Neuron (in vitro differentiated cells): ENCODE results near the gene CELA3B.
"Not testable (repeated sequence)": the region's sequence is repeated elsewhere in the genome, so short reads cannot be mapped to it uniquely, and the experiment has no call there.

ENCODE experiments used
- H2AFZ ChIP-seq: one replicate; pipeline ENCODE4 v1.6.1; 2013; ENCODE audit warnings: low read depth, mild to moderate bottlenecking, inconsistent platforms, low read length, moderate library complexity
- H3K27me3 ChIP-seq: one replicate; pipeline ENCODE4 v1.6.1; 2013; ENCODE audit warnings: low read length; ENCODE audit not compliant: insufficient read depth
- H3K36me3 ChIP-seq: one replicate; pipeline ENCODE4 v1.6.1; 2013; ENCODE audit warnings: low read length; ENCODE audit not compliant: insufficient read depth
- H3K4me1 ChIP-seq: one replicate; pipeline ENCODE4 v1.6.1; 2013; ENCODE audit warnings: low read length; ENCODE audit not compliant: insufficient read depth
- H3K4me3 ChIP-seq: 2 replicates; pipeline ENCODE4 v1.5.1; 2013; ENCODE audit warnings: mild to moderate bottlenecking, low read length, moderate library complexity
- H3K9me3 ChIP-seq: one replicate; pipeline ENCODE4 v1.6.1; 2013; ENCODE audit warnings: low read length

CELA3B gene

DNA sequence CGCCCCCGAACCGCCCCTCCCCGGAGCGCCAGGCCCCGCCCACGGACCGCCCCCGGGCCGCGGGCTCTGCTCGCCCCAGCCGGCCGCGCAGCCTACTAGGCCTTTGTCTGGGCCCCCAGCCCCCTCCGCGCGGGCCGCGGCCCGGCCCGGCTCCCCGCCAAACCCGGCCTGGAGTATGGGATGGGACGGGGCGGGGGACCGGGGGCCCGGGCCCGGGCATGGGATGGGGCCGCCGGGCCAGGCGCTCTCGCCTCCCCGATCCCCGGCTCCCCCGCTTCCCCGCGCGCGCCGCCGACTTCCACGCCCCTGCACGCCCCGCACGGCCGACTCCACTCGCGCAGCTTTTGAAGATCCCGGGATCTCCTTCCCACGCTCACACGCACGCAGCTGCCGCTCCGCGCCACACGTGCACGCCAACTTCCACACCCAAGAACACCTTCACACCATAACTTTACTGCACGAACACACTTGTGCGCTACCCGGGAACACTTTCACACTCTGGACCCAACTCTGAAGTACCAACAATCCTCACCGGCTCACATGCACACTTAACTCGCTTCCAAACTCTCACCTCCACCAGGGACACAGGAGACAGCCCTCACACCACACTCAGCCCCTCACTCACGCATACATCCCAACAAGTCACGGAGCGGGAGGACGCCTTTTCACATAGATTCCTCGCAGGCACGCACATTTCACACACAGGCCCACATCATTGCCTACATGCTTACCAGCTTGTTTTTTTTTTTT lies 39.3 kb upstream of the CELA3B start:
- Histone ChIP-seq H3K9me3 (no peaks in the 10 kb centered on the region), H3K4me1 (peaks cover 30% of the 10 kb centered on the region), H3K4me3 (peak overlapping the region; percentile 46), H2AFZ (peak overlapping the region; percentile 53), H3K36me3 (no peaks in the 10 kb centered on the region), H3K27me3 (no peaks in the 10 kb centered on the region)

DNA sequence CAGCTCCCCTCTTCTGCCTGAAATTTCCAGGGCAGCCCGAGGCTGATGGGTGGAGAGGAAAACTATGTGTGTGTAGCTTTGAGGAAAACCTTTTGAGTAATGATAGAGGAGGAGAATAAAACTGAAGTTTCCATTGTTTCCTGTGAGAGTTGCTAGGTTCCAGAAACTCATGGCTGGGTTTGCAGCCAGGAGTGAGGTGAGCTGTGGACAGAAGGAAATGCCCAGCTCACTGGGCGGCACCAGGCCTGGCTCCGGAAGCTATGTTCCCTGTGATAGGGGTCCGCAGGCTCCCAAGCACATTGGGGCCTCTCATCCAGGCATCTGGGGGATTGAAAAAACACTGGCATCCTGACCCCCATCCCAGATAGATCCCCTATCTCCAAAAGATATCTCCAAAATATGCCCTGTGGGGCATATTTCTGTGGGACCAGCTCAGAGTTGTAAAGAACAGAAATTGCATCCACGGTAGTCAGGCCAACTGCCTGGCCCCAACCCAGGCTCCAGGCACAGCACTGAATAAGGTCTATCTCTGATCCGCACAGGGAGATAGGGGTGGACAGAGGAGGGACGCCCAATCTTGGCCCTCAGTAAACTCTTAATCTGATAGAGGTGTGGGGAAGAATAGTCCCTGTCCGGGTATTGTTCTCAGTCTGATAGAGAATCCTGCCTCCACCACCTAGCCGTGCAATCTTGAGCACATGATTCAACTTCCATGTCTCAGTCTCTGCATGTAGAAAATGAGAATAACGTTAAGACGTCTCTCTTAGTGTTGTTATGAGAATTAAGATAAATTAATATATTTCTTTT lies 37.9 kb upstream of the CELA3B start:
- Histone ChIP-seq H3K9me3 (no peaks in the 10 kb centered on the region), H3K4me1 (peaks cover 28% of the 10 kb centered on the region), H3K4me3 (no peak overlapping the region), H3K36me3 (no peaks in the 10 kb centered on the region), H3K27me3 (no peaks in the 10 kb centered on the region), H2AFZ (no peak overlapping the region)

DNA sequence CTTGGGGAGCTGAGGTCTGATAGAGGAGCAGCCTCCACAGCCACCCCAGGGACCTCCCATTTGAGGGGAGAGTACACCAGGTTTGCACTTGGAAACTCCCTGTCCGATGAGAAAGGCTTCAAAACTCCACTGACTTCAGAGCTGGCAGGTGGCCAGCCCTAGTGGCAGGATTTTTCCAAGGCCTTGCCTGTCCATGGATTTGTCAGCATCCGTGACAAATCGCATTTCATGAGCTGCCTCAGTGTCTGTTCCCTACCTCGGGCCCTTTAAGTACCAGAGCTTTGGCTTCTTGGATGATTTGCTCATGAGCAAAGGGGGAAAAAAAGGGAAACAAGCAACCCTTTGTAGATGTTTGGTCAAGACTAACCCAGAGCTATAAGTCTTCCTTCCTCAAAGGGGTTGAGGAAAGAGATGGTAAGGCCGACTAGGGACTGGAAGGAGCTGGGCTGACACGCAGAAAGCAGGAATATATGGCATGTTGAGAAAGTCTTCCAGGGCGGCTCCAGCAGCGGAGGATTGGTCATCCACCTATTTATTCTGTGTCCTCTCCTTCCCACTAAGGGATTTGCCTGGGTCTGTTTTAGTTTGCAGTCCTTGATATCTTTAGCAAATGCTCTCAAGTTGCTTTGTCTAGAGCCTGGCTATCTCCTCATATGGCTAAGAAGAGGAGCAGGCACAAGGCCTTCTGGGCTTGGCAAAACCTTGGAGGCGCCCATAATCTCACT lies 37.0 kb upstream of the CELA3B start:
- Histone ChIP-seq H3K9me3 (no peaks in the 10 kb centered on the region), H3K27me3 (no peaks in the 10 kb centered on the region), H2AFZ (no peak overlapping the region), H3K36me3 (no peaks in the 10 kb centered on the region), H3K4me1 (peaks cover 36% of the 10 kb centered on the region), H3K4me3 (no peak overlapping the region)

DNA sequence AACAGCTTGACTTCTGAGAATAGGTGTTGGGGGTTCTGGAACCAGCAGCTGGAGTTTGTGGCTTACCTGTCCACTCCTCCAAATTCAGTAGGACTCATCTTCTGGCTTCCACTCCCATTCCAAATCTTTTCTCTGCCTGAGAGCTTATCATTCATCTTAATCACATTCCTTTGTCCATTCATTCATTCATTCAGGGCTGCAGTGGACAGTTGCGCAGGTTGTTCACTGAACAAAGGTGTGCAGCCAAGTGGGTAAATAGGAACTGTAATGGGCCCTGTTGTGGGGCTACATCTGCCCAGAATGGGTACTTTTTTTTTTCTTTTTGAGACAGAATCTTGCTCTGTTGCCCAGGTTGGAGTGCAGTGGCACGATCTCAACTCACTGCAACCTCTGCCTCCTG lies 36.3 kb upstream of the CELA3B start:
- no peak overlapping the region for H2AFZ ChIP-seq
- no peaks in the 10 kb centered on the region for H3K27me3 ChIP-seq
- no peaks in the 10 kb centered on the region for H3K9me3 ChIP-seq
- H3K4me1 ChIP-seq, result peaks cover 32% of the 10 kb centered on the region
- no peak overlapping the region for H3K4me3 ChIP-seq
- no peaks in the 10 kb centered on the region for H3K36me3 ChIP-seq

DNA sequence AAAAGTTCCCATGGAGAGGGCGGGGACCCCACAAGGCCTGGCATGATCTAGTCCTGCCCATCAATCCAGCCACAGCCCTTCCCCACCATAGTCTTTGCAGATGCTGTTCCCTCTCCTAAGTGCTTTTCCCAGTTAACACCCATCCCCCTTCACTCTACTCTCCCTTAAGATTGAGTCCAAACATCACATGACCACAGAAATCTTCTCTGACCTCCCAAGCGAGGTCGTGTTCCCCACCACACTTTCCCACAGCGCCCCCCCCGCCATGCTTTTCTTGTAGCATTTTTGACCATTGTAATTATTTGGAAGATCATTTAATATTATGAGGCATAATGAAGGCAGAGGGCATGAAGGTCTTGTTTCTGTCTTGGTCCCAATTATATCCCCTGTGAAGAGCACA lies 35.5 kb upstream of the CELA3B start:
- Histone ChIP-seq H3K36me3 (no peaks in the 10 kb centered on the region), H3K4me1 (peaks cover 25% of the 10 kb centered on the region), H3K27me3 (no peaks in the 10 kb centered on the region)

DNA sequence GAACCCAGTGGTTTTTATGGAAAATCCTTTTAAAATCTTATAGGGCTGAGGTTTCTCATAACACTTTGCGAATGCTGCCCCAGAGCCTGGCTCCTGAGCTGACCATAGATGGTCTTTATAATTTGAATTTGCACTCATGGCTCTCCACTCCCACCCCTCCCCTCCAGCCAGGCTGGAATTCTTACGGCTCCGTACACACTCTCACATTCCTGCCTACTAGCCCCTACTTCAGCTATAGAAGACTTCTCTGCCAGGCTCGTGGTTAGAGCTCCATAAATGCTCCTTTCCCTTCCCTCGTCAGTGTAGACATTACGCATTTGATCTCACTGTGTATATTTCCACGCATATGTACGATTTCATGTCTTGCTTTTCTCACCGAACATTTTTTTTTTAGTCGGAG lies 34.4 kb upstream of the CELA3B start:
- H3K27me3 ChIP-seq, result no peaks in the 10 kb centered on the region
- no peaks in the 10 kb centered on the region for H3K36me3 ChIP-seq
- H3K4me1 ChIP-seq, result peaks cover 25% of the 10 kb centered on the region
- H3K9me3 ChIP-seq, result no peaks in the 10 kb centered on the region
- H3K4me3 ChIP-seq, result no peak overlapping the region
- H2AFZ ChIP-seq, result no peak overlapping the region

More for the DNA sequence above, 35.5 kb upstream of the CELA3B start:
- no peak overlapping the region for H2AFZ ChIP-seq
- no peak overlapping the region for H3K4me3 ChIP-seq
- no peaks in the 10 kb centered on the region for H3K9me3 ChIP-seq

DNA sequence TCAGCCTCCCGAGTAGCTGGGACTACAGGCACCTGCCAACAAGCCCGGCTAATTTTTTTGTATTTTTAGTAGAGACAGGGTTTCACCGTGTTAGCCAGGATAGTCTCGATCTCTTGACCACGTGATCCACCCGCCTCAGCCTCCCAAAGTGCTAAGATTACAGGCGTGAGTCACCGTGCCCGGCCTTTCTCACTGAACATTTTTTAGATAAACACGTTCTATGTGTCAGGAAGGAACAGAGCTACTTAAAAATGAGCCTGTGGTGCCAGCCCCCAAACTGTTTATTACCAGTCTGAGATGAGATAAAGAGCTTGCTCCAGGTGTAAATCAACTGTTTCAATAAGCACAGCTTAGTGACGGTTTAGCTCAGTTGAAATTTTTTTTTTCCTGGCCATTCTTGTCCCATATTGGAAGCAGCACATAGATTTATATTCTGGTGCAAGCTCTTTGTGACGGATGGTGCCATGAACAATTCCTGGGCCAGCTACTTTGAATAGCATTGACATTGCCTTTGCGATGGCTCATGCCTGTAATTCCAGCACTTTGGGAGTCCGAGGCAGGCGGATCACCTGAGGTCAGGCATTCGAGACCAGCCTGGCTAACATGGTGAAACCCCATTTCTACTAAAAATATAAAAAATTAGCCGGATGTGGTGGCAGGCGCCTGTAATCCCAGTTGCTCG lies 33.7 kb upstream of the CELA3B start:
- not testable (repeated sequence) for H2AFZ ChIP-seq, H3K36me3 ChIP-seq, H3K27me3 ChIP-seq, H3K9me3 ChIP-seq, H3K4me3 ChIP-seq
- peaks cover 20% of the 10 kb centered on the region for H3K4me1 ChIP-seq

DNA sequence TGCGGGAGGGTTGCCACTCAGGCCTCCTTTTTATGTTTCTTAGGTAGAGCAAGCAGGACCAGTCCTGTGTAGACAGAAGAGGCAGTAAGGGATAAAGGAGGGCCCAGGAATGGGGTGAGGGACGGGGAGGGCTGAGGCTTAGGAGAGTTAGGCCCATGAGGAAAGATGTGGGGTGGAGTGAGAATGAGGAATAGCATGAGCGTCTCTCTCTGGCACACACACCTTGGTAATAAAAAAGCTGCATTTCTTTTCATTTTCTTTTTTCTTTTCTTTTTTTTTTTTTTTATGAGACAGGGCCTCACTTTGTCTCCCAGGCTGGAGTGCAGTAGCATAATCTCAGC lies 32.1 kb upstream of the CELA3B start:
- Histone ChIP-seq H3K9me3 (peaks cover 2% of the 10 kb centered on the region), H3K27me3 (no peaks in the 10 kb centered on the region), H3K4me1 (peaks cover 14% of the 10 kb centered on the region), H2AFZ (no peak overlapping the region), H3K4me3 (no peak overlapping the region), H3K36me3 (no peaks in the 10 kb centered on the region)

DNA sequence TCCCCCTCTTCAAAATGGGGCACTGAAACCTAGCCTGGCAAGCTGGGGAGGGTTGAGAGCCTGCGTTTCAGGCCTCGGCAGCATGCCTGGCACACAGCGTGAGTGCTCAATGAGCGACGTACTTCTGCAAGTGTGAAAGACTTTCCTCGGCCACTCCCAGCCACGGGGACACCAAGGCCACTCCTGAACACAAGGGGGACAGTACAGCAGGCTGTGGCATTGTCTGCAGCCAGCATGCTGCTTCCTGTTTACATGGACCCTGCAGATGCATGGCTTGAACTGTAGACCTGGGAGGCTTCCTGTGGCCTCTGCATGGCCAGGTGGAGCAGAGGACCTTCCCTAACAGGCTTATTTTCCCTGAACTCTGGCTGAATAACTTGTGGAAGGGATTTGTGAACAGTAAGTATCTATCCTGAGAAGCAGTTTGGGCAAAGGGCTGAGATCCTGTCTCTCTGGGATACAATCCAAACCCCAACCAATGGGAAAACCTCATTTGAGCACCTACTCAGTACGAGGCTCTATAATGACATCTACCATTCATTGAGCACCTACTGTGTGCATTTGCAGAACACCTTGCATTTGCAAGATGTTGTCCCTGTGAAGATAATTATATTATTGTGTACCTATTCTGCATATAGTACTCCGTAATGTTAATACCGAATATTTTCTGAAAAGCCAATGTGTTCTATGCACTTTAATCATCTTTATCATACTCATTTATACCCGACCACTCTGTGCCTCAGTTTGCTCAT lies 29.8 kb upstream of the CELA3B start:
- Histone ChIP-seq H3K4me1 (peaks cover 12% of the 10 kb centered on the region), H3K36me3 (no peaks in the 10 kb centered on the region), H3K27me3 (peaks cover 5% of the 10 kb centered on the region), H3K9me3 (peaks cover 2% of the 10 kb centered on the region), H3K4me3 (no peak overlapping the region), H2AFZ (no peak overlapping the region)

DNA sequence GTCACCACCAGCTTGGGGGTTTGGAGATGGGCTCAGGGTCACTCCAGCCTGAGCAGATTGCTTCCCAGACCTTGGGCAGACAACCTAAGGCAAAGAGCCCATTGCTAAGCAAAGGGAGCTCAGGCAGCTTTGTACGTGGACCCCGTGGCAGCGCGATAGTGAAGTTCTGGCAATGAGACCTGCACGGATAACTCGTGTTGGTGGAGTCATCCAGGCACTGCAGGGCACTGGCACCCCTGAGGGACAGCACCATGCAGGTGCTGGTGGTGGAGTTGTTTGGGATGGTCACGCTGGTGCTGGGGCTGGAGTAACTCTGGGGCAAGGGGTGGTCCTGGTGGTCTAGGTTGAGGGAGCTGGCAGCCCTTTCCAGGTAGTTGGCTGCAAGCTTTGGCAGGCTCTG lies 26.1 kb upstream of the CELA3B start:
- peaks cover 5% of the 10 kb centered on the region for H3K27me3 ChIP-seq
- H2AFZ ChIP-seq, result no peak overlapping the region
- H3K36me3 ChIP-seq, result no peaks in the 10 kb centered on the region
- H3K9me3 ChIP-seq, result peaks cover 2% of the 10 kb centered on the region
- H3K4me3 ChIP-seq, result no peak overlapping the region
- H3K4me1 ChIP-seq, result peaks cover 4% of the 10 kb centered on the region

DNA sequence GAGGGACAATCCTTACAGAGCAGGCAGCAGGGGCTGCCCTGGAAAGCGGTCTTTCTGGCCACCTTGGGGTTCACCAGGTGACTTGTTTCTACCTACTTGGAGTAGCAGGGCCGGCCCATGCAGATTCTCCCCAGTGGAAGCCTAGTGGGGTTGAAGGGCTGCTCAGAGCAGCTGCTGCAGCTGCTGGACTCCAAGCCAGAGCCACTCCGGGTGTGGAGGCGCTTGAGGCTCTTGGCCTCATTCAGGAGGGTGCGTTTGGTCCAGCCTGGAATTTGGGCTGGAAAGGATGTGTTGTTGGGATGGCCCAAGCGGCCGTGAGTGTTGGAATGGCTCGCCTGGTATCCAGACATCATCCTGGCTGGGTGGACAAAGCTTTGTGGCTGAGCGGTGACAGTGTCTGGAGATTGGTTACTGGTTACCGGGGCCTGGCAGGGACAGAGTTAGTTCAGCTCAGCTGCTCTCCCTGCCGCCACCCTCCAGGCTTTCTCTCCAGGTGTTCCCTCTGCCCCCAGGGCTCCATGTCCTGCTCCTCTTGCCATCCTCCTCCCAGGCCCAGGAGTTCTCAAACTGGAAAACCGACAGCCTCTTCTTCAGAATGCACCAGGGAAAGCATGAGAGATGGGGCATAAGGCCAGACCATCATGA lies 25.5 kb upstream of the CELA3B start:
- no peak overlapping the region for H2AFZ ChIP-seq
- no peaks in the 10 kb centered on the region for H3K36me3 ChIP-seq
- H3K9me3 ChIP-seq, result peaks cover 2% of the 10 kb centered on the region
- peaks cover 4% of the 10 kb centered on the region for H3K4me1 ChIP-seq
- peaks cover 5% of the 10 kb centered on the region for H3K27me3 ChIP-seq
- no peak overlapping the region for H3K4me3 ChIP-seq
